CD14-positive monocyte (primary cell): ENCODE measurements around the gene PPIL4. TPM values are rescaled to one million over a fixed set of nuclear protein-coding genes. Genes with fewer than 3 reads are reported as not detected.
A peak's percentile ranks its signal among the peaks of the same experiment; 100 is the strongest.

Experiments
- DNase-seq, 3 donors: peaks; one replicate each; pipeline ENCODE4 v3.0.0-alpha.2; 2011 to 2022
- H2AFZ ChIP-seq: 2 replicates; pipeline ENCODE4 v1.6.0; 2012; ENCODE audit warnings: mild to moderate bottlenecking, low read depth, low read length, inconsistent platforms; ENCODE audit not compliant: insufficient read depth, poor library complexity, severe bottlenecking
- H3K27ac ChIP-seq, 2 donors: 1 replicate in 1 of 2; 2 replicates in 1 of 2; pipeline ENCODE4 v1.5.1; 2012 to 2013; ENCODE audit warnings: low read length in 2 of 2, control low read depth in 1 of 2, inconsistent platforms in 1 of 2, low read depth in 1 of 2, mild to moderate bottlenecking in 1 of 2
- H3K27me3 ChIP-seq, 2 donors: one replicate each; pipeline versions ENCODE4 v1.6.0 to v1.6.1; 2011 to 2013; ENCODE audit warnings: low read length in 2 of 2; ENCODE audit not compliant: control insufficient read depth in 2 of 2, insufficient read depth in 2 of 2
- H3K36me3 ChIP-seq, 2 donors: replicated peaks in 1 of 2; 1 replicate in 1 of 2; 2 replicates in 1 of 2; pipeline versions ENCODE4 v1.5.1 to v1.6.1; 2012 to 2013; ENCODE audit warnings: low read length in 2 of 2, control low read depth in 1 of 2, inconsistent platforms in 1 of 2, mild to moderate bottlenecking in 1 of 2; ENCODE audit not compliant: insufficient read depth in 2 of 2, control insufficient read depth in 1 of 2
- H3K4me1 ChIP-seq, 2 donors: 1 replicate in 1 of 2; 2 replicates in 1 of 2; pipeline versions ENCODE4 v1.5.1 to v1.6.1; 2012 to 2013; ENCODE audit warnings: low read length in 2 of 2, control low read depth in 1 of 2, inconsistent platforms in 1 of 2, mild to moderate bottlenecking in 1 of 2, moderate library complexity in 1 of 2; ENCODE audit not compliant: insufficient read depth in 2 of 2, control insufficient read depth in 1 of 2
- H3K4me2 ChIP-seq: replicated peaks from 2 replicates; pipeline ENCODE3; 2012; ENCODE audit warnings: low read length, moderate library complexity, mild to moderate bottlenecking; ENCODE audit not compliant: poor library complexity, severe bottlenecking; ENCODE audit errors: extremely low read depth
- H3K4me3 ChIP-seq, 3 experiments: fragments of 200-600 bp in 1 of 3; sonication (generic) in 1 of 3; replicated peaks in 1 of 3; 1 replicate in 2 of 3; 2 replicates in 1 of 3; pipeline ENCODE4 v1.5.1; 2011 to 2013; ENCODE audit warnings: low read length in 3 of 3, mild to moderate bottlenecking in 3 of 3, control low read depth in 2 of 3, low read depth in 2 of 3, inconsistent platforms in 1 of 3, moderate library complexity in 1 of 3
- H3K79me2 ChIP-seq: 2 replicates; pipeline ENCODE4 v1.6.0; 2012; ENCODE audit warnings: mild to moderate bottlenecking, control low read depth, inconsistent platforms, low read length, moderate library complexity; ENCODE audit not compliant: insufficient read depth
- H3K9ac ChIP-seq: 2 replicates; pipeline ENCODE4 v1.6.0; 2017; ENCODE audit warnings: low read length, mild to moderate bottlenecking; ENCODE audit not compliant: insufficient read depth, poor library complexity, severe bottlenecking
- H3K9me3 ChIP-seq, 2 donors: replicated peaks in 1 of 2; 1 replicate in 1 of 2; 2 replicates in 1 of 2; pipeline versions ENCODE4 v1.5.1 to v1.6.1; 2012 to 2013; ENCODE audit warnings: low read length in 2 of 2, control low read depth in 1 of 2; ENCODE audit not compliant: control insufficient read depth in 1 of 2, insufficient read depth in 1 of 2
- H4K20me1 ChIP-seq: 2 replicates; pipeline ENCODE4 v1.6.0; 2012; ENCODE audit warnings: mild to moderate bottlenecking, low read length, control low read depth, moderate library complexity; ENCODE audit not compliant: insufficient read depth
- H3K27ac Mint-ChIP-seq, 7 donors: one replicate each; pipeline ENCODE4 v1.8.0; 2020; ENCODE audit warnings: mild to moderate bottlenecking in 7 of 7, mixed read lengths in 7 of 7, moderate library complexity in 6 of 7, inconsistent platforms in 2 of 7
- H3K27me3 Mint-ChIP-seq, 3 donors: one replicate each; pipeline ENCODE4 v1.8.0; 2021 to 2022; ENCODE audit warnings: low read depth in 3 of 3, mild to moderate bottlenecking in 3 of 3, mixed read lengths in 3 of 3, moderate library complexity in 3 of 3, inconsistent platforms in 1 of 3
- H3K36me3 Mint-ChIP-seq, 2 donors: one replicate each; pipeline ENCODE4 v1.8.0; 2020; ENCODE audit warnings: mixed read lengths in 2 of 2, inconsistent platforms in 1 of 2, mild to moderate bottlenecking in 1 of 2
- H3K4me1 Mint-ChIP-seq: one replicate; pipeline ENCODE4 v1.8.0; 2020; ENCODE audit warnings: mild to moderate bottlenecking, mixed read lengths
- H3K4me3 Mint-ChIP-seq, 2 donors: one replicate each; pipeline ENCODE4 v1.8.0; 2020; ENCODE audit warnings: mild to moderate bottlenecking in 2 of 2, mixed read lengths in 2 of 2, moderate library complexity in 1 of 2
- H3K9me3 Mint-ChIP-seq, 7 donors: one replicate each; pipeline ENCODE4 v1.8.0; 2020 to 2022; ENCODE audit warnings: mixed read lengths in 7 of 7, mild to moderate bottlenecking in 6 of 7, moderate library complexity in 6 of 7, inconsistent platforms in 2 of 7
- CTCF ChIP-seq: fragments of 200-600 bp; IDR thresholded peaks from one replicate; pipeline ENCODE4 v1.8.0; 2022; ENCODE audit warnings: antibody characterized with exemption, mild to moderate bottlenecking
- WGBS: methylation state at CpG from one replicate; pipeline ENCODE4 v1.1.5; 2013; ENCODE audit warnings: missing lambda C conversion rate; ENCODE audit not compliant: insufficient coverage; 5-methylcytosine and 5-hydroxymethylcytosine counted together
- intact Hi-C, 2 donors: fragments of 100-400 bp; cut with micrococcal nuclease; formaldehyde crosslinking; loops; one replicate each; pipeline versions ENCODE4 v1.15.0 to v1.15.1; 2023
- polyA plus RNA-seq, 3 donors: library from polyadenylated mRNA; depleted of rRNA in 1 of 3; unstranded in 2 of 3; stranded (reverse) in 1 of 3; fragments of 300-500 nt in 2 of 3; fragments of >200 nt in 1 of 3; fragmentation: Illumina TruSeq in 2 of 3; gene quantifications; 1 replicate in 2 of 3; 2 replicates in 1 of 3; pipeline ENCODE4 v1.2.3, GENCODE V29; 2012 to 2021

Gene PPIL4
- polyA plus RNA-seq, 3 donors, result 3.5 to 9.2 (median 4.4) TPM

GRCh38 chr6:149478631-149479314, 67.1 kb downstream of the PPIL4 start:
- Histone ChIP-seq H3K9me3 (no peaks in the 10 kb centered on the region), H3K79me2 (peaks cover 71% of the 10 kb centered on the region), H3K36me3 (peaks cover 5 to 6% of the 10 kb centered on the region in 2 donors), H3K27me3 (no peaks in the 10 kb centered on the region), H3K9ac (no peak overlapping the region), H2AFZ (no peak overlapping the region), H3K4me3 (no peak overlapping the region), H3K27ac (no peak overlapping the region), H3K4me1 (peaks cover 33 to 35% of the 10 kb centered on the region in 2 donors), H3K4me2 (no peak overlapping the region), H4K20me1 (no peaks in the 10 kb centered on the region)
- WGBS, result 98% methylated on average over 5 of the region's 5 CpGs
- Mint-ChIP-seq H3K27me3 (no peaks in the 10 kb centered on the region), H3K36me3 (peaks cover 16 to 22% of the 10 kb centered on the region in 2 donors), H3K4me1 (peaks cover 35% of the 10 kb centered on the region), H3K4me3 (no peak overlapping the region), H3K27ac (peak overlapping the region in 3 of 7 donors; percentile 40 to 54 (median 43)), H3K9me3 (peaks cover 0 to 1% (median 0%) of the 10 kb centered on the region in 7 donors)
- intact Hi-C loops, result no loop called here
- TF ChIP-seq CTCF, result no peak
- no peak for DNase-seq

- no peak overlapping the region for H3K4me3 Mint-ChIP-seq
- no peaks in the 10 kb centered on the region for H3K9me3 ChIP-seq
- peaks cover 21 to 23% of the 10 kb centered on the region in 2 donors for H3K4me1 ChIP-seq
- peaks cover 23% of the 10 kb centered on the region for H3K4me1 Mint-ChIP-seq
- H4K20me1 ChIP-seq, result no peaks in the 10 kb centered on the region
- peaks cover 74% of the 10 kb centered on the region for H3K79me2 ChIP-seq
- no peak overlapping the region for H3K4me3 ChIP-seq
- no peak overlapping the region for H3K4me2 ChIP-seq
- no peaks in the 10 kb centered on the region for H3K27me3 ChIP-seq
- 100% methylated on average over 1 of the region's 5 CpGs for WGBS
- no peaks in the 10 kb centered on the region for H3K27me3 Mint-ChIP-seq
- no peak for TF ChIP-seq CTCF
- peaks cover 27 to 35% of the 10 kb centered on the region in 2 donors for H3K36me3 Mint-ChIP-seq
- peaks cover 0 to 3% (median 0%) of the 10 kb centered on the region in 7 donors for H3K9me3 Mint-ChIP-seq
- no peak overlapping the region for H3K27ac ChIP-seq
- intact Hi-C loops, result no loop called here
- H2AFZ ChIP-seq, result no peak overlapping the region
- H3K36me3 ChIP-seq, result peaks cover 8 to 18% of the 10 kb centered on the region in 2 donors
- no peak overlapping the region for H3K9ac ChIP-seq
- DNase-seq, result no peak
- peak overlapping the region in 3 of 7 donors; percentile 1 to 87 (median 21) for H3K27ac Mint-ChIP-seq
Observed at GRCh38 chr6:149477544-149477943, 68.3 kb downstream of the PPIL4 start.
